GM18858 (cell line): ENCODE data around the gene COPZ1.

Source experiments
- ATAC-seq: cut with Tn5 transposase; IDR thresholded peaks from one replicate; pipeline ENCODE4 v1.9.1; 2021; ENCODE audit not compliant: unreplicated experiment

The COPZ1 gene

GRCh38 chr12:54393207-54393609 lies 68.3 kb downstream of the COPZ1 start:
- ATAC-seq, result no peak

DNA sequence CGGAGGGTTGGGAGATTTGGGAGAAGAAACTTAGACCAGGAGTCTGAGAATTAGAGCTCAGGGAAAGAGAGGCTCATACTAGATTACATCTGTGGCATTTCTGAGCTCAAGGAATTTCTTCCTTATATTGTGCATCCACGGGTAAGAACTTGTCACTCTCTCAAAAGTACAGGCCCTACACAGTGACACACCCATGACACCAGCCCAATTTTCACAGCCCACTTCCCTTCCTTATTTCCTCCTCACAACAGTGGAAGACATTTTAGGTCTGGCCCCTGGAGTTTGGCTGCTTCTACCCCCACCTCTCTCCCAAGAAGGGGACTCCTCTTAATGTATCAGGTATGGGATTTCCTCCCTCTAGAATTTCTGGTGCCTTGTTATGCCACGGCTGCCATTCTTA lies 68.8 kb downstream of the COPZ1 start:
- ATAC-seq, result no peak

DNA sequence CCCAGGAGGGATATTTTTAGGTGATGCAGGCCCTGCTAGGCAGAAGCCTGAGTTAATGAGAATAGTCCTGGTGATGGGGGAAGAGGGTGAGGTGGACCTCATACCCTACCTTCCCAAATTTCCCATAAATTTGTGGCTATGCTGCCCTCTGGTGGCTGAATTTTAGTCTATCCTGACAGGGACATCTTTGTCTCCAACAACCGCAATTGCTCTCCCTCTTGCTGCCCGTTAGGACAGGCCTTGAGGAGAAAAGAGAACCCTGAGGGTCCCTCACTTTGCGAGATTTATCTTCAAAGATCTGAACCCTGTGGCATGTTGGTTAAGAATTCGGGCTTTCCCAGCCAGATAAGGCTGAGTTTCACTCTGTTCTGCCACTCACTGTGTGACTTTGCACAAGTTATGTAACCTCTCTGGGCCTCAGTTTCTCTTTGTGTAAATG lies 69.4 kb downstream of the COPZ1 start:
- ATAC-seq, result no peak

GRCh38 chr12:54394986-54395385 lies 70.1 kb downstream of the COPZ1 start:
- no peak for ATAC-seq

DNA sequence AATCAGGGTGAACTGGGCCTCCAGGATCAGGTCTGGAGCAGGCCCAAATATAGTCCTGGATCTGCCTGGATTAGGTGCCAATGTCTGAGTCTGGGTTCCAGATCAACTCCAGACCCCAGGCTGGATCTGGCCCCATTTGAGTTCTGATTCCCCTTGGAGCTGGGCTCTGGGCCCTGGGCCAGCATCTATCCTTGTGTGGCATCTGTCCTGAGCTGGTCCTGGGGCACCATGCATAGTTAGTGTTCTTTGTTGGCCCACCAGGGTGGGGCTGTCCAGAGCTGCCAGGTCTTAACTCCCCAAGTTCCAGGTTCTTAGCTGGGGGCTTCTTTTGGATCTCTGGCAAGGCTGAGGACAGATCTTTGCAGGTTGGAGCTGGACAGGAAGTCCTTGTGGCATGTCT lies 70.6 kb downstream of the COPZ1 start:
- ATAC-seq, result no peak

GRCh38 chr12:54397157-54397556 lies 72.2 kb downstream of the COPZ1 start:
- no peak for ATAC-seq

- ATAC-seq, result no peak
These were observed 73.3 kb downstream of the COPZ1 start for GRCh38 chr12:54398218-54398617.

DNA sequence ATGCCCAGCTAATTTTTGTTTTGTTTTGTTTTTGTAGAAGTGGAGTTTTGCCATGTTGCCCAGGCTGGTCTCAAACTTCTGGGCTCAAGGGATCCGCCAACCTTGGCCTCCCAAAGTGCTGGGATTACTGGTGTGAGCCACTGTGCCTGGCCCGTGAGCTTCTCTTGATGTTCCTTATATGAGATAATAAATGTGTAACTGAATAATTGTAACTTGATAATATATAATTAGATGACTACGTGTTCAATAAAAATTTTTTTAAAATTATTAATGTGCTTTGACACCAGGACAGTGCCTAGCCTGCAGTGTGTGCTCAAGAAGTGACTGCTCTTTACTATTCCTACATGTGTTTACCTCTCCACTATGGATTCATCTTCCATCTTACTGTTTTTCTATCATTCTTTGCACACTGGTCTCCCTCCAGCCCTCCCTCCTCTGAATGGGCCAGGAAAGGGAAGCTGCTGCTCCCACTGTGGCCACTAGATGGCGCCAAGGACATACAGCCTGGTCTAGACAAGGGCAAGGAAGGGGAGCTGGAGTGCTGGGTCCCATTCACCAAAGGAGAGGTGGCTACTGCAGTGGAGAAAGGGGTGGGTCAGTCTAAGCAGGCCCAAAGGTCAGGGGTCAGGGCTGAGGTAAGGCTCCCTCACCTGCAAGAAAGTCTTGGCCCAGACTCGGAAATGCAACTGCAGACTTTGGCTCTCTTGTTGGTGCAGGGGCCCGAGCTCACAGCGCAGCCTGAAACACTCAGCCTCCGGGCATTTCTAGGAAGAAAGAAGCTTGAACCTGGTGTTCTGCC lies 74.3 kb downstream of the COPZ1 start:
- no peak for ATAC-seq

- ATAC-seq, result no peak
These were observed 76.2 kb downstream of the COPZ1 start for GRCh38 chr12:54401119-54401518.
